Esophagus squamous epithelium (tissue), 4 donors: ENCODE measurements around the gene SMARCAL1.

ENCODE experiments used
- POLR2A ChIP-seq, 4 donors: fragments of 450-650 bp; IDR thresholded peaks; one replicate each; pipeline ENCODE4 v1.6.1; 2017; ENCODE audit warnings: antibody characterized with exemption in 4 of 4, mild to moderate bottlenecking in 4 of 4, moderate library complexity in 3 of 4
- TF ChIP-seq, protein P1 (sequence below), 6 experiments: fragments of 450-650 bp in 4 of 6; fragments of 200-600 bp in 2 of 6; sonication (generic) in 2 of 6; IDR thresholded peaks; one replicate each; pipeline ENCODE4 v1.5.1; 2016 to 2019; ENCODE audit warnings: antibody characterized with exemption in 6 of 6, mild to moderate bottlenecking in 4 of 6, moderate library complexity in 4 of 6

DNA sequence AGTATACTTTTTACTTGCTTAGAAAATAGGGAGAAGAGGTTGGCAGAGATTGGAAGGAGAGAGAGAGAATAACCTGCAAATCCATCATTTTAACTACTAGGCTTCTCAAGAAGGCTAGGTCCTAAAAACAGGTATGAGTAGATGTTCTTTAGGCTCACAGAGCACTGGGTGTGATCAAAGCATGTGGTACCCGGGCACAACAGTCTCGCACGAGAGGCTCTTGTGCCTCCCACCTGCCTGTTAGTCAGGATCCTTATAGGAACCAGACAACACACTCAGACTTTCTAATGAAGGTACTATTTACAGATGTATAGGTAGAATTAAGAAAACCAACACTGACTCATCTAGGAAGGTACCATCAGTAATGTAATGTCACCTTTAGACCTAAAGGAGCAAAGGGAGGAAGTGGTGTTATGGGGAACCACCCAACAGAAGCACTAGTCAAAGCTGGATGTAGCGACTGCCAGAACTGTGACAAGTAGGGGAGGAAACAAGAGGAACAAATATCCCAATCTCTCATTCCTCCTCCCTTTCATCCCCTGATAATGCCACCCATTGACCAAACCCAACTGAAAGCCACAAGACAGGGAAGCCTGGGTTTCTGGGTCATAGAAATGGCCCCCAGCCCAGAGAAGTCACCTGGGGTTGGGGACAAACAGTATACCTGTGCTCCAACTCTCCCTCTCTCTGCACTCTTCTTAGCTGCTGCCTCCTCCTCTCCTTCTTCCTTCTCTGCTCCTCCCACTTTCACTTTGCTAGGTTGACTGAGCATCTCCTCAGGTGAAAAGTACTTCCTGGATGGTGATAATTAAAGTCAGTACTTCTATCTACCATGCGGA lies 24.0 kb upstream of the SMARCAL1 start:
- TF ChIP-seq, protein P1, sequence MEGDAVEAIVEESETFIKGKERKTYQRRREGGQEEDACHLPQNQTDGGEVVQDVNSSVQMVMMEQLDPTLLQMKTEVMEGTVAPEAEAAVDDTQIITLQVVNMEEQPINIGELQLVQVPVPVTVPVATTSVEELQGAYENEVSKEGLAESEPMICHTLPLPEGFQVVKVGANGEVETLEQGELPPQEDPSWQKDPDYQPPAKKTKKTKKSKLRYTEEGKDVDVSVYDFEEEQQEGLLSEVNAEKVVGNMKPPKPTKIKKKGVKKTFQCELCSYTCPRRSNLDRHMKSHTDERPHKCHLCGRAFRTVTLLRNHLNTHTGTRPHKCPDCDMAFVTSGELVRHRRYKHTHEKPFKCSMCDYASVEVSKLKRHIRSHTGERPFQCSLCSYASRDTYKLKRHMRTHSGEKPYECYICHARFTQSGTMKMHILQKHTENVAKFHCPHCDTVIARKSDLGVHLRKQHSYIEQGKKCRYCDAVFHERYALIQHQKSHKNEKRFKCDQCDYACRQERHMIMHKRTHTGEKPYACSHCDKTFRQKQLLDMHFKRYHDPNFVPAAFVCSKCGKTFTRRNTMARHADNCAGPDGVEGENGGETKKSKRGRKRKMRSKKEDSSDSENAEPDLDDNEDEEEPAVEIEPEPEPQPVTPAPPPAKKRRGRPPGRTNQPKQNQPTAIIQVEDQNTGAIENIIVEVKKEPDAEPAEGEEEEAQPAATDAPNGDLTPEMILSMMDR (IDR thresholded peaks at IDR 0.05): no peak
- no peak for TF ChIP-seq POLR2A (IDR thresholded peaks at IDR 0.05)
